NK-92 (cell line): ENCODE data around the gene ZNF646.

Source experiments
- DNase-seq: peaks from one replicate; lab custom pipeline; 2025; ENCODE audit not compliant: unreplicated experiment; lab: John Stamatoyannopoulos, UW

Gene ZNF646, protein sequence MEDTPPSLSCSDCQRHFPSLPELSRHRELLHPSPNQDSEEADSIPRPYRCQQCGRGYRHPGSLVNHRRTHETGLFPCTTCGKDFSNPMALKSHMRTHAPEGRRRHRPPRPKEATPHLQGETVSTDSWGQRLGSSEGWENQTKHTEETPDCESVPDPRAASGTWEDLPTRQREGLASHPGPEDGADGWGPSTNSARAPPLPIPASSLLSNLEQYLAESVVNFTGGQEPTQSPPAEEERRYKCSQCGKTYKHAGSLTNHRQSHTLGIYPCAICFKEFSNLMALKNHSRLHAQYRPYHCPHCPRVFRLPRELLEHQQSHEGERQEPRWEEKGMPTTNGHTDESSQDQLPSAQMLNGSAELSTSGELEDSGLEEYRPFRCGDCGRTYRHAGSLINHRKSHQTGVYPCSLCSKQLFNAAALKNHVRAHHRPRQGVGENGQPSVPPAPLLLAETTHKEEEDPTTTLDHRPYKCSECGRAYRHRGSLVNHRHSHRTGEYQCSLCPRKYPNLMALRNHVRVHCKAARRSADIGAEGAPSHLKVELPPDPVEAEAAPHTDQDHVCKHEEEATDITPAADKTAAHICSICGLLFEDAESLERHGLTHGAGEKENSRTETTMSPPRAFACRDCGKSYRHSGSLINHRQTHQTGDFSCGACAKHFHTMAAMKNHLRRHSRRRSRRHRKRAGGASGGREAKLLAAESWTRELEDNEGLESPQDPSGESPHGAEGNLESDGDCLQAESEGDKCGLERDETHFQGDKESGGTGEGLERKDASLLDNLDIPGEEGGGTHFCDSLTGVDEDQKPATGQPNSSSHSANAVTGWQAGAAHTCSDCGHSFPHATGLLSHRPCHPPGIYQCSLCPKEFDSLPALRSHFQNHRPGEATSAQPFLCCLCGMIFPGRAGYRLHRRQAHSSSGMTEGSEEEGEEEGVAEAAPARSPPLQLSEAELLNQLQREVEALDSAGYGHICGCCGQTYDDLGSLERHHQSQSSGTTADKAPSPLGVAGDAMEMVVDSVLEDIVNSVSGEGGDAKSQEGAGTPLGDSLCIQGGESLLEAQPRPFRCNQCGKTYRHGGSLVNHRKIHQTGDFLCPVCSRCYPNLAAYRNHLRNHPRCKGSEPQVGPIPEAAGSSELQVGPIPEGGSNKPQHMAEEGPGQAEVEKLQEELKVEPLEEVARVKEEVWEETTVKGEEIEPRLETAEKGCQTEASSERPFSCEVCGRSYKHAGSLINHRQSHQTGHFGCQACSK (N-terminal part only)

DNA sequence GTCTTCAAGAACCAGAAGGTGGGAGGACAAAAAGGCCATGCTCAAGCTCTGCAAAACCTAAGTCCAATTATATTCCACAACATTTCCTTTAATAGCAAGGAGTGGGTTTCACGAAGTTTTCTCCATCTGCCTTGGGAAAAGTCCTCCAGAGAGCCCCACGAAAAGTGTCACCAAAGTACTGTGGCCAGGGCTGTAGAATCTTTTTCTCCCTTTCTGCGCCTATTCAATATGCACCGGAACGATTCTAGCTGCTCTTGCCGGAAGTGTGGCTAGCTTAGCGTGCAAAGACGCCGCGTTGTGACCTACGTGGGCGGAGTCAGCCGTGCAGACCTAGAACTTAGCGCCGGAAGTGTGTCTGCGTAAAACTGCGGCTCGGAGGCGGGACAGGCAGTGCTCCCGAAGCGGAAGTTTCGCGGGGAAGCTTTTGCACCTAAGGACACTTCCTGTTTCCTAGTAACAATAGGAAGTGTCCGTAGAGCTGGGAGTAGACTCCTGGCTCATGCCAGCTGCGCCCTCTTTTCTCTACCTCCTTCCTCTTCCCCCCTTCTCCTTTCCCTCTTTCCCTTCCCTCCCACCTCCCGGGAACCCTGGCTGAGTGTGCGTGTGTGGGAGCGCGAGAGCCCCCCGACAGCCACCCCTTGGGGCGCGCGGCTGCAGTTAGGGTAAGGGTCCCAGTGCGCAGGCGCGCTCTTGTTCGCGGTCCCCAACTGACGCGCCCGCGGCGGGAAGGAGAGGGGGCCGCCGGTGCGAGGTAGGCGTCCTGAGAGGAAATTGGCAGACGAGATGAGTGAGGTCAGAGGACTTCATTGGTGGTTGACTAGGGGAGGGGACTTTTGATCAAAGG, at the start of gene ZNF646, which contains the start of gene ZNF668:
TSS of gene ZNF646 (plus strand) at position 453 of the 844 bp plus-strand sequence. CDS start 1,903 bp downstream, outside the sequence.
TSS of gene ZNF668 (minus strand) at position 271 of the 844 bp plus-strand sequence. CDS start 9,781 bp downstream, outside the sequence.
- DNase-seq = peak; percentile 86

DNA sequence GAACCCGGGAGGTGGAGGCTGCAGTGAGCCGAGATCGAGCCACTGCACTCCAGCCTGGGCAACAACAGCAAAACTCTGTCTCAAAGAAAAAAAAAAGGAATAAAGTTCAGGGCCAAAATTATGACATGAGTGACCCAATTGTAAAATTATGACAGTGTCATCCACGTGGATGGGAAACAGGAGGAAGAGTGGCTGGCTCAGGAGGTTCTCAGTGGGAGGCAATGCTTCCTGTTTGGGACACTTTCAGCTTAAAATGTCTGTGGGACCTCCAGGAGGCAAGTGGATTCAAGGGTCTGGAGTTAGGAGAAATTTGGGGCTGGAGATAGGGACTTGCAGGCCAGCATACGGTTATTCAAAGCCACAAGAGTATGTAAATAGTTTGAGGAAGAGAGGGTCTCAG, 48.9 kb upstream of the ZNF646 start:
- no peak for DNase-seq

DNA sequence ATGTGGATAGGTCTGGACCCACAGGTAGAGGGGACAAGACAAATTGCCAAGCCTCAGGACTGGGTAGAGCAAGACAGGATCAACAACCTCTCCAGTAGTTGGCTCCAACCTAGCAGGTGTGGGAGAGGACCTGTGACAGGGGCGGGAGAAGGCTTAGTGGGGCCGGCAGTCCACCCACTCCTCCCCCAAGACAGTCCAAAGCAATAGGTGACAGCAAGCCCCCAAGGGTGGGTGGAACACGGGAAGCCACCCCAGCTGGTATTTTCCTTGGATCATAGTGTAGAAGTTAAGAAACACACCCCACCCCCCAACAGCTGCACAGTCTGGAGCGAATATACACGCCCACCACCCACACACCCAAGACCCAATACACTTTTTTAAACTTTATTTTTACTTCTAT, 45.0 kb upstream of the ZNF646 start:
- no peak for DNase-seq

DNA sequence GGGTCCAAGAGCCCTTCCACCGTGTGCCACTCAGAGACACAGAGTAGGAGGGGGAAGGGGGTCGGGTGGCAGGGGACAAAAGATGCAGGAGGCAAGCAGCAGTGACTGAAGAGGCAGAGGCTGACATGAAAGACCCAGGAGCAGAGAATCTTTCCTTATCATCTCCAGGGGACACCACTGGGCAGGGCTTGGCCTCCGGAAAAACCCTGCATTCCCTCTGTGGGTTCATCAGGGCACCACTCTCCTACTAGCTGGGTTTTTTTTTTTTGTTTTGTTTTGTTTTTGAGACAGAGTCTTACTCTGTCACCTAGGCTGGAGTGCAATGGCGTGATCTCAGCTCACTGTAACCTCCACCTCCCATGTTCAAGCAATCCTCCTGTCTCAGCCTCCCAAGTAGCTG, 42.9 kb upstream of the ZNF646 start:
- DNase-seq = no peak

DNA sequence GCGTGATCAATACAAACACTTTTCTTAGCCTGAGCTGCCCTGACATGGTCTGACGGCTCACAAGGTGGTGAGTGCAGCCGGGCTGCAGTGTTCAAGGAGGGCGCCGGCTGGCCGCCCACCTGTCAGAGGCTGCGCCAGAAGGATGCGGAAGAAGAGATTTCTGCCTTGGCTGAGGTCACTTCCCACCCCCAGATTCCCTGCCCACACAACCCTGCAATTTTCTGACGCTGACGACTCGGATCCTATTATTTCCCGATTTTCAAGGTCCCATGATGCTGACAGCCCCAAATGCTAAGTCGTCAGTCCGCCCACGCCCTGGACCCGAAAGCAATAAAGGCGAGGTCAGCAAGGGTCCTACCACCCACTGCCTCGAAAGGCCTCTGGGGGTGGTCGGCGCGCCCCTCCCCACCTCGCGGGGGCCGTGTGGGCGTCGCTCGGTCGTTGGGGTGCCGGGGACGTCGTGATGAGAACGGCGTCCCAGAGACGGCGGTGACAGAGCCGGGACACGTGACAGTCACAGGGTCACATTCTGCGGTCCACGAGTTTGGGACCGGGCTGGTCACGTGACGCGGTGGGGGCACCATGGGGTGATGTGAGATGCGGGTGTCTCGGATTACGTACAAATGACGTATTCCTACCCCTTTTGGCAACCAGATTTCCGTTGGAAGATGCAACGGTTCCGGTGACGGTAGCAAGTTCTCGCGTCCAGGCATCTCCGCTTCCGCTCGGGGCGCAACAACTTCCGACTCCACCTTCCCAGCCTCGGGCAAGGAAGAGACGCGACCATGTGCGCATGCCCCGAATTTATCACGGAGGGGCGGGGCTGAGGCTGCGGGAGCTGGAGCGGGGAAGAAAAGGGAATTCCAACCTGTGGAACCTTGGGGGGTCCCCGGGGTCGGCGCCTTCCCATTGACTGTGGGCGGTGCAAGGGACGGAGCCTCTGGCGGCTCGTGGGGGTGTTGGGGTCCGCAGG, 41.2 kb upstream of the ZNF646 start, which contains the start of gene STX4:
TSS of gene STX4 (plus strand) at position 823 of the 973 bp plus-strand sequence. CDS start 248 bp downstream, outside the sequence.
- peak; percentile 92 for DNase-seq

DNA sequence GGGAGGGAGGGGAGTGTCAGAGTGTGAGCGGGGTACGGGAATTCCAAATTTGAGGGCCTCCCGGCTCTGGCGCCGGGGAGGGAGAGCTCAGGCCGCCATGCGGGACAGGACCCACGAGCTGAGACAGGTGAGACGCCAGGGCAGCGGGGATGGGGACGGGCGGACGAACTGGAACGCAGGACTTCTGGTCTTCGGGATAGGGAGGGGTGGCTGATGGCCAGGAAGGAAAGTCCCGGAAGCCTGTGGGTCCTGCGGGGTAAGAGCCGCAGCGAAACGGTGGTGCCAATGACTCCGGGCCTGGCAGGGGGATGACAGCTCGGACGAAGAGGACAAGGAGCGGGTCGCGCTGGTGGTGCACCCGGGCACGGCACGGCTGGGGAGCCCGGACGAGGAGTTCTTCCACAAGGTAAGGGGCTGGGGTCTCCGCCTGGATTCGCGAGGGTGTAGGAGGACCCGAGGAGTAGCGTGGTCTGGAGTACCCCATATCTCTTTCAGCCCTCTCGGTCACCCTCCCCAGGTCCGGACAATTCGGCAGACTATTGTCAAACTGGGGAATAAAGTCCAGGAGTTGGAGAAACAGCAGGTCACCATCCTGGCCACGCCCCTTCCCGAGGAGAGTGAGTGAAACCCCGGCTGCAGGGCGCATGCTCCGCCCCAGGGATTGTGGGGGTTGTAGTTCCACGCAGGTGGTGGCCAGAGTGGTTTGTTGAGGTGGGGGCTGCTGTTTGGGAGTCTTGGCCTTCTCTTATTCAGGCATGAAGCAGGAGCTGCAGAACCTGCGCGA, 40.3 kb upstream of the ZNF646 start:
- peak; percentile 37 for DNase-seq

DNA sequence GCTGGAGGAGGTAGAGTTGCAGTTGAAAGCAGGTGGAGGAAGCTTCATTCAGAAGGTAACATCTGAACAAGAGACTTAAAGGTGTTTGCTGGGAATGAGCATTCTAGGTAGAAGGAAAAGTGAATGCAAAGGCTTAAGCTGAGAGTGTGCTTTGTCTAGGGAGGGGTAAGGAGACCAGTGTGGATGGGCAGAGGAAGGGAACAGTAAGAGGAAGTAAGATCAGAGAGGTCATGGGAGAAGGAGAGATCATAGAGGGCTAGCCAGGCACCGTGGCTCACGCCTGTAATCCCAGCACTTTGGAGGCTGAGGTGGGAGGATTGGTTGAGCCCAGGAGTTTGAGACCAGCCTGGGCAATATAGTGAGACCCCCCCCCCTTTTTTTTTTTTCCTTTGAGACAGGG, 37.5 kb upstream of the ZNF646 start:
- DNase-seq = no peak

DNA sequence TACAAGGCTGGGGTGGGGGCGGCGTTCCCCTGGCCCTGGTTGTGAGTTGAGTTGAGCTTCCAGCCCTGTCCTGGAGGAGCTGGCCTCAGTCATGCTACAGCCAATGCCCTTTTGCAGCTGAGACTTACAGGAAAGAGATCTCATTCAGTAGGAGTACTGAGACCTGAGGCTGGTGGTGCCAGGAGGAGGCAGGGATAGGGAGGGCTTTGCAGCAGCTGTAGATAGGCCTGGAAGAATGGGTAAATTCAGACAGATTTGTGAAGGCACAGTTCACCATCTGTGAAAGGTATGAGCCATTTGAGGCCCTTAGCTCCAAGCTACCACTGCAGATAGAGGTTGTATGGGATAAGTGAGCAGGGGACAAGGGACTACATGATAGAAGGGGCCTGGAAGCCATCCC, 35.2 kb upstream of the ZNF646 start:
- DNase-seq = no peak

DNA sequence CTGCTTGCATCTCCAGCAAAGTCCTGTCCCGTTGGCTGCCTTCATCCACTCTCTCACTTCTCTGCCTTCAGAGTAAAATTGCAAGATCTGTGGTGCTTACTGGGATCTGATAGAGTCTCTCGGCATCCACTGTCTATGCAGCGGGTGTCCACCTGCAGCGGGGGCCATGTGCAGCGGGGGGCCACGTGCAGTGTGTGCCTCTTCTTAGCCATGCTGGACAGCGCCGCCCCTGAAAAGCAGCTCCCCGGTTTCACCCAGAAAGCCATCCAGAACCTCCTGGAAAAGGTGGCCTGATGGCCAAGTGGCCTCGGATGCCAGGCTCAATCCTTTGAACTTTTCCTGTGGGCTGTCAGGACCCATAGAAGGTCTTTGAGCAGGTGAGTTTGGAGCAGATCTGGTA, 31.4 kb upstream of the ZNF646 start:
- no peak for DNase-seq

DNA sequence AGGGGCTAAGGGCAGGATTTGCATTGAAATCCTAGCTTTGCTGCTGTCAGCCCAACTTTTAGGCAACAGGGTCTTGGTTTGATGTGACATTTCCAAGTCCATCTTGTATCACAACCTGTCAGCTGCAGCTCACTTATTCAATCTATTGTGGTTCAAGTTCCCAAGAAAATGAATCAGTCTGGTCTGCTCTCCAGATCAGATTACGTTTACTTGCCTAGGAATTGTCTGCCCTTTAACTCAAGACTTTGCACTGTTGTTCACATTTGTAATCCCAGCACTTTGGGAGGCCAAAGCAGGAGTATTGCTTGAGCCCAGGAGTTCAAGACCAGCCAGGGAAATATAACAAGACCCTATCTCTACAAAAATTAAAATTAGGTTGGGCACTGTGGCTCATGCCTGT, 30.9 kb upstream of the ZNF646 start:
- no peak for DNase-seq

DNA sequence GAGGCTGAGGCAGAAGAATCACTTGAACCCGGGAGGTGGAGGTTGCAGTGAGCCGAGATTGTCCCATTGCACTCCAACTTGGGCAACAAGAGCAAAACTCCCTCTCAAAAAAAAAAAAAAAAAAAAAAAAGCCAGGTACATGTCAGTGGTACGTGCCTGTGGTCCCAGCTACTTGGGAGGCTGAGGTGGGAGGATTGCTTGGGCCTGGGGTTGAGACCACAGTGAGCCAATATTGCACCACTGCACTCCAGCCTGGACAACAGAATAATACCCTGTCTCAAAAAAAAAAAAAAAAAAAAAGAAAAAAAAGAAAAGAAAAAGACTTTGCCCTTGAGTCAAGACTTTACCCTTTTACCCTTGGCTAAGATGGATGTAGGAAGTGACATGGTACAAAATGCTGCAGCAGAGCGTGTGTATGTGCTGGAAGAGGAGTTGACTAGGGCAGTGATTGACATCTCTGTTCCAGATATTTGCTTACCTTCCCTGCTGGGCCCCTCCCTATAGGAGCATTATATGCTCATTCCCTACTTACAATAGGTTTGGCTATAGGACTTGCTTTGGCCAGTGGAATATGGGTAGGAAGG, 30.2 kb upstream of the ZNF646 start:
- no peak for DNase-seq

DNA sequence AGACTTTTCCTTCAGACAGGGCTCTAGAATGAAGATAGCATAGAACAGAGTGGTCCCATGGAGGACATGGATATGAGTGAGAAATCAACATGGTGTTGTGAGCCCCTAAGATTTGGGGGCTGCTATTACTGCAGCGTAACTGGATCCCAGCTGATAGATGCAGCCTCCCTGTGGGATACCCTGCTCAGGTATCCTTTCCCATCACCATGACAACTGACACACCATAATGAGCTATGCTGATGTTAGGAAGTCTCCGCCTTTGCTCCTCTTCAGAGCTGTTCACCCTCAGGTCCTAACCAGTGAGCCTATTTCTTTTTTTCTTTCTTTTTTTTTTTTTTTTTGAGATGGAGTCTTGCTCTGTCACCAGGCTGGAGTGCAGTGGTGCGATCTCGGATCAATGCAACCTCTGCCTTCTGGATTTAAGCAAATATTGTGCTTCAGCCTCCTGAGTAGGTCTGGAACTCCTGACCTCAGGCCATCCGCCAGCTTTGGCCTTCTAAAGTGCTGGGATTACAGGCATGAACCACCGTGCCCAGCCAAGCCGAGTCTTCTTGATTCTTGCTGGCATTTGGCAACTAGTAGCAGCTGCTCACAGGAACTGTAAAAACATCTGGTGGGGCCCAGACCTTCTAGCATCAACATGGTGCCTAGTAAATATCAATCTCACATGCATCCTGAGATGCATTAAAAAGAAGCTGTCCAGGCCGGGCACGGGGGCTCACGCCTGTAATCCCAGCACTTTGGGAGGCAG, 23.8 kb upstream of the ZNF646 start:
- DNase-seq = no peak

DNA sequence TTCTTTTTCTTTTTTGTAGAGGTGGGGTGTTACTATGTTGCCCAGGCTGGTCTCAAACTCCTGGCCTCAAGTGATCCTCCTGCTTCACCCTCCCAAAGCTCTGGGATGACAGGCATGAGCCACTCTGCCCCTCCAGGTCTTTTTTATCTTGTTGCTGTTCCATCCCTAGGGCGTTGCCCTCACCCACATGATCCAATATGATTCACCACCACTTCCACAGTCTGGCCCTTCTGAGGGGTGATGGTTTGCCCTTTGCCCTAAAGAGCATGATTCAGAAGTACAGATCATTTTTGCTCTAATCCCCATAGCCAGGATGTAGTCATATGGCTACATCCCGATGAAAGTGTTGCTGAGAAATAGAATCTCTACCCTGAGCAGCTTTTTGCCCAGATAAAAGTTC, 22.1 kb upstream of the ZNF646 start:
- no peak for DNase-seq

DNA sequence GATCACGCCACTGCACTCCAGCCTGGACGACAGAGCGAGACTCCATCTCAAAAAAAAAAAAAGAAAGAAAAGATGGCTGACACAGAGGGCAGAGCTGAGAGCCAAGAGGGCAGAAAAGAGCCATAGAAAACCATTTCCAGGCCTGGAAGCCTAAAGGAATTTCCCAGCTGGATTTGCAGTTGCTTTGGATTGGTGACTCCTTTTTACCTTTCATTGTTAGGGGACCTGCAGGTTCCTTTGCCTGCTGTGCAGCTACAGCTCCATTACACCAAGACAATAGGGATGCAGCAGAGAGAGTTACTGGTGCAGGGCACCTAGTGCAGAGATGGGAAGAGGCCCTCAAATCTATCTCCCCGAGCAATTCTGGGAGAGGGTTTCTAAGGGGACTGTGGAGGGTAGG, 18.6 kb upstream of the ZNF646 start:
- no peak for DNase-seq

DNA sequence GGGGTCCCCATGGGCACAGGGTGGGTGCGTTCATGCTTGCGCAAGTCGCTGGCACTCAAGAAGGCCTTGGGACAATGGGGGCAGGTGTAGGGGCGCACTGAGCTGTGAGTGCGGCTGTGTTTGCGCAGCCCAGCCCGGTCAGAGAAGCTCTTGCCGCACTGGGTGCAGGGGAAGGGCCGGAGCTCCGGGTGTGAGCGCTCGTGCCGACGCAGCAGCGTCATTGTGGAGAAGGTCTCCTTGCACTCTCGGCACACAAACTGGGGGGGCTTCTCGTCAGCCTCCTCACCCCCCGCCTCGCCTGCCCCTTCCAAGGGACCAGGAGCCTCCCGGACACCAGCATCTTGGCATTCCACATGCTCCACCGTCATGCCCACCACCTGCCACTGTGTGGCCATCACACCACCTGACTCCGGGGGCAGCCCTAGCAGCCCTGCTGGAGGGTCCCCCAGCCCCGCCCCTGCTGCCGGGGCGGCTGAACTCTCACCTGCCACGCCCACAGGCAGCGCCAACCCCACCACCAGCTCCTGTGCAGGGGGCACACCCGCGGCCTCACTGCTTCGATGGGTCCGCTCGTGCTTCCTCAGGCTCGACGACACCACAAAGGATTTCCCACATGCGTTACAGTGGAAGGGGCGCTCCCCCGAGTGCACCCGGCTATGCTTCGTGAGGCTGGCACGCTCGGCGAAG, 13.0 kb upstream of the ZNF646 start:
- DNase-seq = no peak

DNA sequence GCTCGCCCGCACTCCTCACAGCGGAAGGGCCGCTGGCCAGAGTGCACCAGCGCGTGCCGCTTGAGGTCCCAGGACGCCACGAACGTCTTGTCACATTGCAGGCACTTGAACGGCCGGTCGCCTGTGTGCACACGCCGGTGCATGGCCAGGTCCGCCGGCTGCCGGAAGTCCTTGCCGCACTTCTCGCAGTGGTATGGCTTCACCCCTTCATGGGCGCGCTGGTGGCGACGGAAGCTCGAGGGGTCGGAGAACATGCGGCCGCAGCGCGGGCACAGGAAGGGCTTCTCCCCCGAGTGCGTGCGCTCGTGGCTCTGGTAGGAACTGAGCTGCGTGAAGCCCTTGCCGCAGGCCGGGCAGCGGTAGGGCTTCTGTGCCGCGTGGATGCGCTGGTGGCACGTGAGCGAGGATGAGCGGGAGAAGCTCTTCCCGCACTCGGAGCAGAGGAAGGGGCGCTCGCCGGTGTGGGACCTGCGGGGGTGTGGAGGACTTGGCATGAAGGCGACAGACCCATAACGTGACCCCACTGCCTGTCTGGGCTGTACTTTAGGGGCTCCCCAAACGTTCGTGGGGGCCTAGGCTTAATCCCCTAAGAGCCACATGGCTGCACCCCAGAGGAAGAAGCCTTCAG, 12.3 kb upstream of the ZNF646 start:
- no peak for DNase-seq
